Effector CD4-positive, alpha-beta T cell (primary cell): ENCODE measurements around the gene SEMA7A.

ENCODE experiments used
- DNase-seq: peaks from one replicate; pipeline ENCODE4 v3.0.0-alpha.2; 2020

The SEMA7A gene

DNA sequence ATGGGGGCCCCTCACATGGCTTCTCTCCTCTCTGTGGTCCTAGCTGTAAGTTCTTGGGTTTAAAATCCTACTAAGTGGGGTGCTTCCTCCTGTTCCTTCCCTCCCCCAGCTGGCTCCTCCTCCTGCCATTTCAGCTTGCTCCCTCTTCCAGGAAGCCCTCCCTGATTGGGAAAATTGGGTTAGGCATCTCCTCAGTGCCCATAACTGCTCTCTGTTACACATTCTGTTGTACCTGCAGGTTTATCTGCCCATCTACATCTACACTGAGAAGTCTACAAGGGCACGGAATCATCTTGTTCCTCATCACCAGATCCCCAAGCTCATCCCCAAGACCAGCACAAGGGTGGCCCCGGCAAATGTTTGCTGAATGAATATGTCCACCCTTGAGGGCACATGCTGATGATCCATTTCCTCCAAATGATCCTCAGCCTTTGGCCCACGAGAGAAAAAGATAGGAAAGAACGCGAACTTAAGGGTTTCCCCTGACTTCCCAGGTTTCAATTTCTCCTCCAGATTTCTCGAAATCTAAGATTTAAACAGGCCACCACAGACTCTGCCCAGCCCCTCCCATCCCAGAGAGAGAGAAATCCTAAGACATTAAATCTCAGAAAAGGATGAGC lies 3.9 kb downstream of the SEMA7A start:
- DNase-seq: no peak

- no peak for DNase-seq
Observed at GRCh38 chr15:74428970-74429780, 4.6 kb downstream of the SEMA7A start.

GRCh38 chr15:74428442-74428787 lies 5.3 kb downstream of the SEMA7A start:
- DNase-seq: no peak

DNA sequence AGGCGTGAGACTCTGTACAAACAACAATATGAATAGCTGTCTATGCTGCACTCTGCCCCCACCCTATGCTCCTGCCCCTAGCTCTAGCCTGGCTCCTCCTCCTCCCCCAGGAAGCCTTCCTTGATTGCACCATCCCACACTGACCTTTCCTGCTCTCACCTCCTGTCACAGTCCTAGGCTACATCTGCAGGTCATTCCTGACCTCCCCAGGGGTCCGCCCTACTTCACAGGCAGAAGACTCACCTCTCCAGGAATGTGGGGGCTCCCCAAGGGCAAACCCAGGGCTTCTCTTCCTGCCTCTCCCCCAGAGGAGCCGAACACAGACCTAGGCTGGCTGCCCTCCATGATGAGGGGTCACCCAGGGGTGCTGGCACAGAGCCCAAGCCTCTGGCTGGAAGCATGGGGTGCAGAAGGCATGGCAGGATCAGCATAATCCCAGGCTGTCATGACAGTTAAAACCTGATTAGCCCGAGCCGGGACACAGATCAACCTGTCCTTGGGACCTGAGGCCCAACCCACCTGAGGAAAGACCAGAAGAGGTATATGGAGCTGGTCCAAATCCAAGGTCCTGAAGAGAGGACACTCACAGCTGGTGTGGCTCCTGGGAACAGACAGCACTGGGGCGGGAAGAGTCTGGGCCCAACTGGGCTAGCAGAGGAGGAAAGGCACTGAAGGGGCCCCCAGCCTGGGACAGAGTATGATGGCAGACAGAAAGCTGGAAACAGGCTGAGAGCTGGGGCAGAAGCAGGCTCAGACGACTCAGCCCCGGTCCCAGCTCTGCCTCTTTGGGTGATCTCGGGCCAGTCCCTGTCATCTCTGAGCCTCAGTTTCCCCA lies 5.9 kb downstream of the SEMA7A start:
- no peak for DNase-seq

GRCh38 chr15:74426404-74427281 lies 7.1 kb downstream of the SEMA7A start:
- DNase-seq: no peak

DNA sequence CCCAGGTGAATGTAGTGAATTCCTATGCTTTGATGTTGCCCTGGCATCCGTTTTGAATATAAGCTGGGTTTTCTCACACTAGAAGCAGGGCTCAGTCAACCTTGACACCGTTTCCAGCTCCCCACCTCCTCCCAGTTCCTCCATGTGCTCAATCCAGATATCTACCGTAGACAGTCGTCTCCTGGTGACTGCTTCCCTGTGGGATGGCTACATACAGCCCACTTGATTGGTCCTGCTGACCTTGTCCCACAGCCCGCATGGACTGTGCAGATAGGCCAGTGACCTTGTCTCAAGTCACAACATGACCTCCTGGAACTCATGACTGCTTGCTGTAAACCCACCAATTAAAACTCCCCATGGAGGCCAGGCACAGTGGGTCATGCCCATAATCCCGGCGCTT lies 8.1 kb downstream of the SEMA7A start:
- DNase-seq: no peak

- no peak for DNase-seq
Observed at GRCh38 chr15:74424901-74425528, 8.7 kb downstream of the SEMA7A start.

DNA sequence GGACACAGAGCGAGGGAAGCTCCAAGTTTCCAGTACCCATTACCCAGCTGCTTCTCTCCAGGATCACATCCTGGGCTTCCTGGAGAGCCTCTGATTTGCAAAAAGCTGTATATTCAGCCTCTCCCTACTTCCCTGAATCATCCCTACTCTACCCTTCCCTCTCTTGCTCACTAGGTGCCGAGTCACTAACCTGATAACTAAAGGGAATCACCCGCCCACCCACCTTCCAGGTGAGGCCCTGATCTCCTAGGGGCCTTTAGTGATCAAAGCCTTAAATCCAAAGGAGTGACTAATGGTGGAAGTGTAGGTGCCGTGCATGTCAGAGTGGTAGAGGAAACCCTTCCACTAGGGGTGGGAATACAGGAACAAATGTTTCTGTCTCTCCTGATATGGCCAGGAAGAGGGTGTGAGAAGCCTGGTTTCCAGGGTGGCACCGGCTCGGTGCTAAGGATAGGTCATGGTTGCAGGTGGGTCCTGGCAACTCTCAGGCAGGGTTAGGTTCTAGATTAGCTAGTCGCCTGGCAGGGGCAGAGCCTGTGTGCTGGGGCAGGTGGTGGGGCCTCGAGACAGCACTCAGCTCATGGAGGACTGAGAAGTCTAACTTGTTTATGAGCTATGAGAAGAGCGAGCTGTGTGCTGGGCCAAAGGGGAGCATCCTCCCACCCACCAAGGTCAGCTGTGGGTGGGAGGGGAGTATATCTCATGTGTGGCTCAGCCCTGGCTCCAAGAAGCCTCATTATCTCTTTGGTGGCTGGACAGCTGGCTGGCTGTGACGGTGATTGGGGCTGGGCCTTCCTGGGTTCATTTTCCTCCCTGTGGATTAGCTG lies 10.1 kb downstream of the SEMA7A start:
- no peak for DNase-seq

DNA sequence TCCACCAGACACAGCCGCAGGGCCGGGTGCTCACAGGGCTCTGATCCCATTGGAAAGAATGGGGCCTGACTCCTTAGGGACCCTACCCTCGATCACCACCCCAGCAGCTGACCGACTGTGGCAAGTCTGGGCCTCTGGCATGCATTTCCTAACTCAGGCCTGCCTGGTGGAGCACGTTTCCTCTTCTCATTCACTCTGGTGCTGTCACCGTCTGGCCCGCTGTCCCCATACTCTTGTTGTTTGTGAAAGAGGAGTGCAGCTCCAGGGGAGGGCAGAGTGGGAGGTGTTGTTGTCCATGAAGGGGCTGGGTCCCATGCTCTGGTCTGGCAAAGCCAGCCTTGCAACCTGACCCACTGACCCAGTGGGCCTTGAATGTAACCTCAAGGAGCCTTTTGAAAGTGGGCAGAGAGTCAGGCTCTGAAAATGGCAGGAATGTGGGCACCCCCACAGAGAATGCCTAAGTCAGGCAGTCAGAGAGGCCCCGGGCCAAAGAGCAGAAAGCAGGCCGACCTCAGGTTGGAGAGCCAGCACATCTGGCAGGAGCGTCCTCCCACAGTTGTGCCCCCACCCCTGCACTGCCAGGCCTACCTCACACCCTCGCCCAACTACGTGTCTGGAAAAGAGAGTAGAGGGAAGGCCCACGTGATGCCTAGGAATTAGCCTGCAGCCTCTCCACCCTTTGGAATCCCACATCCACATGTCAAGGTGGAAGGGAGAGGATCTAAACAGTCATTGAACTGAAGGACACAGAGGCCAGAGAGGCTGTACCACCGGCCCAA lies 10.9 kb downstream of the SEMA7A start:
- DNase-seq: no peak

- DNase-seq: no peak
Observed at GRCh38 chr15:74422265-74422651, 11.5 kb downstream of the SEMA7A start.

GRCh38 chr15:74421302-74422245 lies 12.2 kb downstream of the SEMA7A start:
- DNase-seq: no peak

GRCh38 chr15:74420193-74420905 lies 13.4 kb downstream of the SEMA7A start:
- no peak for DNase-seq

DNA sequence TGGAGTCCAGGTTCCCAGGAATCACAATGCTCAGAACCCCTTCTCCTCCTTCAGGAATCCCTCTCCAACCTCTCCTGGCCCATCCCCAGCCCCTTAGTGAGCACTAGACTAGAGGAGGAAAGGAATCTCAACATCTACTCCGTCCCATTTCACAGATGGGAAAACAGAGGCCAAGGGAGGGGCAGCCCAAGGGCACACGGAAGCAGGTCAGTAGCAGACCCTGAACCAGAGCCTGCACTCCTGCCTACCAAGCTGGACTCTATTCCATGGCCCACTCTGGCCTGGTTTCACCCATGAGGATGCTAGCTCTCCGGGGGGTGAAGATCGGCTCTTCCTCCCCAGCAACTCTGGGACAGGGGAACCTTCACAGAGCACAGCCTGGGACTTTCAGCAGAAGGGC lies 14.3 kb downstream of the SEMA7A start:
- DNase-seq: no peak

DNA sequence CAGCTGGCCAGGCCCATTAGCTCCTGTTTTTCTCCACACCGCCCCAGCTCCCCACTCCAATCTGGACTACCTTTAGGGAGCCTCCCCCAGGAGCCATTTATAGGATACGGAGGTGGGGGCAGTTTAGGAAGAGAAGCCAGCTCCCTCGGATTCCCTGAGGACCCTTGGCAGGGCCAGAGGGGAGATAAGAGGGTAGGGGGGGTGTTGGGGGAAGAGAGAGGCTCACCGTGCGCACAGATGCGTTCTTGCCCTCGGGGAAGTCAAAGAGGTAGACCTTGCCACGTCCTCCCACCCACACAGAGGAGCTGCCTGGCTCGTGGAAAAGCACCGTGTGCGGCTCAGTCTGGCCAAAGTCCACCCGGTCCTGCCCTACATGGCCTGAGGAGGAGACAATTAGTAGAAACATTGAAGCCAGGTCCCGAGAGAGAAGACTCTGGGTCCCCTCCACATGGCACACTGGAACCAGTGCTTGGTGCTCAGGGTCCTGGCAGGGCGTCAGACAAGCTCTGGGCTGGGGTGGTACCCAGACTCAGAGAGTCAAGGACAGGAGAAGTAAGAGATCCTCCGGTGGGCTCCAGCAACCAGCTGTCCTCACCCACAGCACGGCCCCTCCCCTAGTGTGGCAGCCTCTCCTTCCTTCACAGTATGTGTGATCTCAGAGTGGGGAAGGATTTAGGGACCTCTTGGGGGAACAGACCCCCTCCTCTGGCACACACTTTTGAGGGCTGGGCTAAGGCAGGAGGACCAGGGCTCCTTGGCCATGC lies 15.0 kb downstream of the SEMA7A start:
- DNase-seq: no peak

DNA sequence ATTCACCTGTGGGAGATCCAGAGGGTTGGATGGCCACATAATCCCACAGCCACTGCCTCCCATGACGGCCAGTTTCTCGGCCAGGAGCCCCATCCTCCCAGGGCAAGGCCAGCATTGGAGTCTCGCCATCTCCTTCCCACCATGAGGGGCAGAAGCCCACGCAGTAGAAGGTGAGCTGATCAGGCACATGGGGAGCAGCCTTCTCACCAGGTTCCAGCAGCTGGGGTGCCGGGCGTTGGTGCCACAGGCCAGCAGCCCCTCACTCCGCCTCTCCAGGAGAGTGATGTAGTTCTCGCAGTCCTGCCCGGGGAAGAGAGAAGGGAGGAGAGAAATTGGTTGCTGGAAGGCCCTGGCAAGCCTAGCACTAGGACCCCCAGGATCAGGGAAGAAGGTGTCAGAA lies 16.1 kb downstream of the SEMA7A start:
- DNase-seq: no peak

- no peak for DNase-seq
Observed at GRCh38 chr15:74417225-74417624, 16.5 kb downstream of the SEMA7A start.

DNA sequence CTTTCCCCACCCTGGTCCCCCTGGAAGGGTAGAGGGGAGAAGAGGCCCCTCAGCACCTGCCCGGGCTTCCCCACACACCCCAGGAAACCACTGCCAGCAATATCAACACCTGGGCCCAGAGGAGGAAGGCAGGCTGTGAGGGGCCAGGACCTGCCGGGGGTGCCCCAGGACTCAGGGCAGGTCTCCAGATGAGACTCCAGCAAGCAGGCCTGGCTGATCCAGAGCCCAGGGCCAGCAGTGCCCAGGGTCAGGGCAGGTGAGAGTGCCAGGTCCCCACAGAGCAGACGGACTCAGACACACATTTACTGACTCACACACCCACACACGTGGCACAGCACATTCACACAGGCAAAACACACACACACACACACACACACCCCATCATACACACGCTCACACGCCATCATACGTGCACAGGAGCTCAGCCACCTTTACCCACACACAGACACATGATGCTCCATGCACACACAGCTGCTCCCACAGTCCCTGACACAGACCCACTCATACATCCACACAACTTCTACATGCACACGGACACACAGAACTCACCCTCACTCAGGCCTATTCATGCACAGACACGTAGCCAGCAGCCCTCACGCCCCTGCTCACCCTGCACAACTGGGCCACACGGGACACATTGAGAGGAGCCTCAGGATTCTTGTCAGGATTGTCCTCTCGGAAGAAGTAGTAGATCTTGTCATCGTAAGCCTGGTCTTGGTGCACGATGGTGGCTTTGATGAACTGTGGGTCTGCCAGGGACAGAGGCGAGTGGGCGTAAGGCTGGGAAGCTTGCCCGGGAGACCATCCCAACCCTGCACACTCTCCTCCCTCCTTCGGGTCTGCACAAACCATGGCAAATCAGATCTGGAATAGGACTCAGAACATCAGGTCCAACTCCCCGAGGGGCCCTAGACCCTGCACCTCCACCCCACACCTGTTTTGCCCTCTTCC lies 17.5 kb downstream of the SEMA7A start:
- DNase-seq: no peak
